H7 (cell line): ENCODE results near the gene CXCR3. TPM values are rescaled to one million over a fixed set of nuclear protein-coding genes. Genes with fewer than 3 reads are reported as not detected.
"Not testable (repeated sequence)": the region's sequence is repeated elsewhere in the genome, so short reads cannot be mapped to it uniquely, and the experiment has no call there.

Experiments used
- DNase-seq: peaks from one replicate; pipeline ENCODE4 v3.0.0; 2012
- H3K27me3 ChIP-seq: 2 replicates; pipeline ENCODE4 v1.6.0; 2011; ENCODE audit warnings: mild to moderate bottlenecking, low read length; ENCODE audit not compliant: control insufficient read depth, insufficient read depth
- H3K36me3 ChIP-seq: replicated peaks from 2 replicates; pipeline ENCODE4 v1.5.1; 2011; ENCODE audit warnings: low read length; ENCODE audit not compliant: control insufficient read depth, insufficient read depth
- H3K4me3 ChIP-seq: 2 replicates; pipeline ENCODE4 v1.5.1; 2011; ENCODE audit warnings: low read depth, mild to moderate bottlenecking, control low read depth, low read length, moderate library complexity; ENCODE audit not compliant: insufficient read depth
- total RNA-seq: library from RNA; depleted of rRNA; stranded (reverse); fragments of >200 nt; shearing (Covaris generic); gene quantifications from 2 replicates; pipeline ENCODE4 v1.2.3, GENCODE V29; 2014

CXCR3 gene
- total RNA-seq, 1 experiment from 2014 or later, result not detected

DNA sequence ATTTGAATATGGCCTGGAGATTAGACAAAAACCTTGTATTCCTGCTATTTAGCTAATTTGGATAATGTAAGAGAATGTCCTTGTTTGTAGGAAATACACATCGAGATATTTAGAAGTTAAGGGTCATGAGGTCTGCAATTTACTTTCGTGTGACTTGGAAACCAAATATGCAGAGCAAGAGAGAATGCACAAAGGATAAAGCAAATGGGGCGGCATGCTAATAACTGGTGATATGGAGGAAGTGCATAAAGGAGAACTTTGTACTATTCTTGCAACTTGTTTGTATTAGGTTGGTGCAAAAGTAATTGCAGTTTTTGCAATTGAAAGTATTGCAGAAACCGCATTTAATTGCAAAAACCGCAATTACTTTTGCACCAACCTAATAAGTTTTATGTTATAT is 7.2 kb upstream of the CXCR3 start:
- Histone ChIP-seq H3K4me3 (no peak overlapping the region), H3K36me3 (no peaks in the 10 kb centered on the region), H3K27me3 (no peaks in the 10 kb centered on the region)
- no peak for DNase-seq

DNA sequence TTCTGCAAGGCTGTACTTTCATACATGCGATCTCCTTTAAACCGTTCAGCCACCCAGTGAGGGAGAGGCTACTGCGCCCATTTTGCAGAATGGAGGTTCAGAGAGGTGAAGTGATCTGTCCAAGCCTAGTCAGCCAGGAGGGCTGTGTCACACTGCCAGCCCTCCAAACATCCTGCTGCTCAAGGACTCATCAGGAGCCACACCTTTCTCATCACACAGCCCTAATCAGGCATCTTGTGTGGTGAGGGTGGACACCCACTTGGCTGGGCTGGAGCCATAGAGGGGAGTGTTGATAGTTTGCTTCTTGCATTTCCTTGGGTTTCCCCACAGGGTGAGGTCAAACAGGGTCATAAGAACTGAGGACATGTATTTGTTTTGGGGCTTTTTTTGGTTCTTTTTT is 5.4 kb upstream of the CXCR3 start:
- Histone ChIP-seq H3K4me3 (no peak overlapping the region), H3K36me3 (no peaks in the 10 kb centered on the region), H3K27me3 (no peaks in the 10 kb centered on the region)
- DNase-seq, result no peak

DNA sequence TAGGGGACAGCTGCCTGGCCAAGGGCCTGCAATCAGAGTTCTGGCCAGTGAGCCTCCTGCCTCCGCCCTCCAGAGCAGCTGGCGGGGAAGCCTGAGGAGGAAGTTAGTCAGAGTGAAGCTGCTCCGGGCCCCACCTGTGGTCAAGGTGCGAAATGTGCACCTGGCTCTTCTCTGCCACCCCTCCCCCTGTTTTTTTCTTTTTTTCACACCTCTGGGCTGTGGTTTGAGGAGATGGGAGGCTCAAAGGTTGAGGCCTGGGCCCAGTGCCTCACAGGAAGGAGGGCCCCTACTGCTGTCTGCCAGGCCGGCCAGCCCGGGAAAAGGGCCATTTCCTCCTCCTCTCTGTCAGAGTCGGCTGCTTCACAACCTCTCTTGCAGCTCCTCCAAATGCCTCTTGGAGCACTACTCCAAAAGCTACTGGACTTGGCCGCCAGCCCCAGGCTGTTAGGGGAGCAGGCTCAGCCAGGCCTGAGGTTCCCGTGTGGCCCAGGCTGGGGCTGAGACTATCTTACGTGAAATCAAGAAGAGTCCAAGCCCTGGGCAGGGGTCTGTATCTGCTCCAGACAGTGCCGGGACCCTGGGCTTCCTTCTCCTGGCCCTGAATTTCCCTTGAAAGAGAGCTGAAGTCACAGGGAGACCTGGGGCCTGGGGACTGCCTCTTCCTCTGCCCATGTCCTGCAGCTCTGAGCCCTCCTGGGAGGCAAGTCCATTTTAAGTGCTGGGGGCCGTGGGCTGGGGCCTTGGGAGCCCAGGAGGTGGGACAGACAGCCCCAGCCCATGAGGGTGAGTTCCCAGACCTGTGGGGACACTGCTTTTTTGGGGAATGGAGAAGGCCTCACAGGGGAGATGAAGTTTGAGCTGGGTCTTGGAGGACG is 4.5 kb upstream of the CXCR3 start:
- DNase-seq, result peak; percentile 83
- H3K4me3 ChIP-seq, result no peak overlapping the region
- no peaks in the 10 kb centered on the region for H3K36me3 ChIP-seq
- H3K27me3 ChIP-seq, result no peaks in the 10 kb centered on the region

DNA sequence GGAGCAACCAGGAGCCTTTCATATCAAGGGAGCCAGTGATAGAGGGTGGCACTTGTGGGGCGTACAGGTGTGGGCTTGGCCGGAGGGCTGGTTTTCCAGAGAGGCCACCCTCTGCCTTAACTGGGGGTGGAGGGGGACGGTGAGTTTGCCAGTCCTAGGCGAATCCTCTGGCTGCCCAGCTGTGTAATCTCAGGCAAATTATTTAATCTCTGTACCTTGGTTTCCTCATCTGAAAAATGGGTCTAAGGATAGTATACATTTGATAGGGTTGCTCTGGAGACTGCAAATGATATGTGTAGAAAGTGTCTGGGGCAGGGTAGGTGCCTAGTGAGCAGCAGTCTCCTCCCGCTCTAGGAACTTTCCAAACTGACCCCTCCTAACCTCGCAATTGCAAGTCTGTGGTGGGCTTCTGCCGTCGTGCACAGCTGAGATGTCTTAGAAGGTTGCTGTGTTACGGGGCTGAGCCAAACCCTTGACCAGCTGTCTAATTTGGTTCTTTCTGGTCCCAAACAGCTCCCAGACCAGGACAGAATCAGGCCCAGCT is 3.8 kb upstream of the CXCR3 start:
- H3K27me3 ChIP-seq, result no peaks in the 10 kb centered on the region
- no peak overlapping the region for H3K4me3 ChIP-seq
- H3K36me3 ChIP-seq, result no peaks in the 10 kb centered on the region
- no peak for DNase-seq

DNA sequence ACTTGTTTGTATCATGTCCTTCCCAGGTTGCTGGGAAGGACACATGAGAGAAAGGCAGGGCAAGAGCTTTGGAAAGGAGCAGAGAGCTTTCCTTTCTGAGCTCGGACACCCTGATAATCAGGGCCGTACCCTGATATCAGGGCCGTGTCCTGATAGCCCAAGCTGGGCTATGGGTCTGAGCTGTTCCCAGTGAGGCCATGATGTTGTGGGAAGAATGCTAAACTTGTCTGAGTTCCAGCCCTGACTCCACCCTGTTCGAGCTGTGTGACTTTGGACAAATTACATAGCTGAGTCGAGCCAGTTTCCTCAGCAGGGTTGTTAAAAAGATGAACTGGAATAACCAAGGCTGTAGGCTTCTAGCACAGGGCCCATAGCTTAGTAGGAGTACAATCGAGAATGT is 3.3 kb upstream of the CXCR3 start:
- no peak for DNase-seq
- Histone ChIP-seq H3K27me3 (no peaks in the 10 kb centered on the region), H3K4me3 (no peak overlapping the region), H3K36me3 (no peaks in the 10 kb centered on the region)

DNA sequence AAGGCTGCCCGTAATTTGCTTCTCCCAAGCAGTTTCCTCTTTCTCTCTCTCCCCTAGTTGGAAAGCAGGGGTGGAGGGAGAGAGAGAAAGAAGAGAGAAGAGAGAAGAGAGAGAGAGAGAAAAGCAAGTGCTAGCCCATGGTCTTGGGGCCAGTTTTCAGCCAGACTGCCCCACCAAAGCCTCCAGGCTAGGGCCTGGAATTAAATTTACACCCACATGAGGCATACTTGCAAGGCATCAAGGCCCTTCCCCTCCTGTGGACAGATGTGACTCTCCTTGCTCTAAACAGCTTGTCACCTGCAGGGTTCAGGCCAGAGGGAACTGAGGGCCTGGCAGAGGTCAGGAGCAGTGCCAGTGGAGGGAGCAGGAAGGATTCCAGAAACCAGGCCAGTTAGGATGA is 1.7 kb upstream of the CXCR3 start:
- Histone ChIP-seq H3K4me3 (no peak overlapping the region), H3K27me3 (no peaks in the 10 kb centered on the region), H3K36me3 (no peaks in the 10 kb centered on the region)
- DNase-seq, result no peak

DNA sequence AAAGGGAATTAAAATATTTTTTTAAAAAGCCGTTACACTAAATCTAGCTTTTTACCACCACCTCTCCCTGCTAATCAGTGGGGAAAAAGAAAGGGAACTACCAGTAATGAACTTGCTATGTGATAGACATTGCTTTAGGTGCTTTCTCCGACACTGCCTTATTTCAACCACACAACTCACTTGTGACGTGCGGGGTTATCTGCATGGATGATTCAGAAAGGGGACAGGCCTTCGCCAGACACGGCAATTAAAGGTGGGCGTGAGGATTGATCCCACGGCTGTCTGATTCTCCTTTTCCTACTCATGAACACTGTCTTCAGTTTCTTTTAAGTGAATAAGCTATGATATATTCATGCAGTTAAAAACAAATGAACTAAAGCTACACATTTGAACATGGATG is 882 bp upstream of the CXCR3 start:
- no peak for DNase-seq

DNA sequence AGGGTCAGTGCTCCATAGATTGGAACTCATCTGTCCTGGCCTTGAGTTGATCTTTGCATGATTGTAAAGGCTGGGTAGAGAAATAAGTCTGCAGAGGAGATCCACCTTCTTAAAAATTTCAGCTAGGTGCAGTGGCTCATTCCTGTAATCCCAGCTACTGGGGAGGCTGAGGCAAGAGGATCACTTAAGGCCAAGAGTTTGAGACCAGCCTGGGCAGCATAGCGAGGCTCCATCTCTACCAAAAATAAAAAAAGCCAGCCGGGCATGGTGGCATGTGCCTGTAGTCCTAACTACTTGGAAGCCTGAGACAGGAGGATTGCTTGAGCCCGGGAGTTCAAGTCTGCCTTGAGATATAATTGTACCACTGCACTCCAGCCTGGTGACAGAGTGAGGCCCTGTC is 476 bp upstream of the CXCR3 start:
- DNase-seq, result no peak
- H3K27me3 ChIP-seq, result no peaks in the 10 kb centered on the region
- H3K36me3 ChIP-seq, result no peaks in the 10 kb centered on the region
- no peak overlapping the region for H3K4me3 ChIP-seq

More for the DNA sequence above, 882 bp upstream of the CXCR3 start:
- no peak overlapping the region for H3K4me3 ChIP-seq
- no peaks in the 10 kb centered on the region for H3K36me3 ChIP-seq
- no peaks in the 10 kb centered on the region for H3K27me3 ChIP-seq

DNA sequence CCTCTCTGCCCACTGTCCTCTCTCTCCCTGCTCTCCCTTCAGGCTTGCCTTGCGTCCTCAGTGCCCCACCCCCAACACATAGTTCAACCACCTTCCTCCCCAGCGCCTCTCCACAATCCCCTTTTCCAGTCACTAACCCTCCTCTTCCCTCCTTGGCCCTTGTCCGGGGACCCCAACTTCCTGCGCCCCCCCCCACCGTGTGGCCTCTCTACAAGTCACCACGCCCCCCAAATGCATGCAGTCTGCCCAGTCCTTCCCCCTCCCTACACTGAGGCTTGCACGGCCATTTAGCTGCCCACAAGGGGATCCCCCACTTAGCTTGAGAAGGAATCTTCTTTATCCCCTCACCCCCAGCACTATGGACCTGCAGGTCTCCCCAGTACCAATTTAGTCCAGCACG is 569 bp downstream of the CXCR3 start:
- Histone ChIP-seq H3K36me3 (no peaks in the 10 kb centered on the region), H3K4me3 (no peak overlapping the region), H3K27me3 (no peaks in the 10 kb centered on the region)
- DNase-seq, result no peak

DNA sequence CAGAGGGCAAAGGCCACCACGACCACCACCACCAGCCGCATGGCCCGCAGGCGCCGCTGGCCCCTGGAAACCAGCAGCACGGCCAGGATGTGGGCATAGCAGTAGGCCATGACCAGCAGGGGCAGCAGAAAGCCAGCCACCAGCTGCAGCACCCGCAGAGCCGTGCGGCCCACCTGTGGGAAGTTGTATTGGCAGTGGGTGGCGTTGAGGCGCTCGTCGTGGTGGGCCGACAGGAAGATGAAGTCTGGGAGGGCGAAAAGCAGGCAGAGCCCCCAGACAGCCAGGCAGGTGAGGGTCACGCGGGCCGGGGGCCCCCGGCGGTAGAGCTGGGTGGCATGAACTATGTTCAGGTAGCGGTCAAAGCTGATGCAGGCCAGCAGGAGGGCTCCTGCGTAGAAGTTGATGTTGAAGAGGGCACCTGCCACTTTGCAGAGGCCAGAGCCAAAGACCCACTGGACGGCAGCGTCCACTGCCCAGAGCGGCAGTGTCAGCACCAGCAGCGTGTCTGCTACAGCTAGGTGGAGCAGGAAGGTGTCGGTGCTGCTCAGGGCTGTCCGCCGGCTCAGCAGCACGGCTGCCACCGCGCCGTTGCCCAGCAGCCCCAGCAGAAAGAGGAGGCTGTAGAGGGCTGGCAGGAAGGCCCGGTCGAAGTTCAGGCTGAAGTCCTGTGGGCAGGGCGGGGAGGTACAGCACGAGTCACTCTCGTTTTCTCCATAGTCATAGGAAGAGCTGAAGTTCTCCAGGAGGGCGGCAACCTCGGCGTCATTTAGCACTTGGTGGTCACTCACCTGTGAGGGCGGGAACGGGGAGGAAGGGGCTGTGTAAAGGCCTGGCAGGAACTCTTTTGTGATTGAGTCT is 1.4 kb downstream of the CXCR3 start:
- H3K27me3 ChIP-seq, result no peaks in the 10 kb centered on the region
- no peaks in the 10 kb centered on the region for H3K36me3 ChIP-seq
- no peak overlapping the region for H3K4me3 ChIP-seq
- peak; percentile 63 for DNase-seq

DNA sequence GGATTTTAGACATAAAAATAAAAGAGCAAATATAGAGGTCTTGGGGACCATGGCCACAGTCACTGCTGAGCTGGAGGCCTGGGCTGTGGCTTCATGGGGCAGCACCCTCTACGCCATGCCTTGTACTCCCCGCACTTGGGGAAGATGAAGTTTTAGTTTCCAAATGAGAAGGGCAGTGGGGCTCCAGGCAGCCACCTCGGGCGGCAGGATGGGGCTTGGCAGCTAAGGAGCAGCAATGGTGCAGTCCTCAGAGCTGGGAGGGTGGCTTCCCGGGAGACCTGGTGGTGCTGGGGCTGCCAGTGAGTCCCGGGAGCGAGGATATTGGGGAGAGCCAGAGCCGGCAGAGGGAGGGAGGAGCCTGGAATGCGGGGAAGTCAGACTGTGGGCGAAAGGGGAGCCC is 2.4 kb downstream of the CXCR3 start:
- peak; percentile 36 for DNase-seq
- Histone ChIP-seq H3K36me3 (no peaks in the 10 kb centered on the region), H3K27me3 (no peaks in the 10 kb centered on the region), H3K4me3 (no peak overlapping the region)

DNA sequence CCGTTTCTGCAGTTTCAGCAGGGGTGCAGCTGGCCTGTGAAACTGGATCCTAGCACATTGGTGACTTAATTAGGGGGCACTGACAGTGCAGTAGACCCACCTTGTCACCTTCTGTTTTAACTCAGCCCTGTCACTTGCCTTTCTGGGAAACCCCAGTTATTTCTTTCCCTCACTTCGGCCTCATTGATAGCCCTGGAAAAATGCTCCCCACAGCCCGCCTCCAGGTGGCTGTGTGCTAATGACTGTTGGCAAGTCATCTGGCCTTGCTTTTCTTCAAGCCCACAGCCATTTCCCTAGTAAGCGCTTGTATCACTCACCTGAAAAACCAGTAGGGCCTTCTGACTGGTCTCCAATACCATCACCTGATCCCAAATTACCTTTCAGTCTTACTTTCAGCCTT is 3.3 kb downstream of the CXCR3 start:
- no peak overlapping the region for H3K4me3 ChIP-seq
- H3K36me3 ChIP-seq, result no peaks in the 10 kb centered on the region
- DNase-seq, result no peak
- H3K27me3 ChIP-seq, result no peaks in the 10 kb centered on the region

DNA sequence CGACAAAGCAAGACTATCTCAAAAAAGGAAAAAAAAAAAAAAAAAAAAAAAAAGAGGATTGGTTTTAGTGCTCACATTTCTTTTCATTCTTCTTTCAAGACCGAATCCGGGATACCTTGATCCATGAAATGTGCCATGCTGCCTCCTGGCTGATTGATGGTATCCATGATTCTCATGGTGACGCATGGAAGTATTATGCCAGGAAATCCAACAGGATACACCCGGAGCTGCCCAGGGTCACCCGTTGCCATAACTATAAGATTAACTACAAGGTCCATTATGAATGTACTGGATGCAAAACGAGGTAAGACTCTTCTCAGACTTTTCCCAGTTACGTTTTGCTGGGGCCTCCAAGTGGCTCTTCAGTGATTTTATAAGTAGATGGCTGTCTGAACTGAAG is 6.1 kb downstream of the CXCR3 start:
- no peak for DNase-seq
- no peak overlapping the region for H3K4me3 ChIP-seq
- H3K36me3 ChIP-seq, result peaks cover 2% of the 10 kb centered on the region
- H3K27me3 ChIP-seq, result no peaks in the 10 kb centered on the region

DNA sequence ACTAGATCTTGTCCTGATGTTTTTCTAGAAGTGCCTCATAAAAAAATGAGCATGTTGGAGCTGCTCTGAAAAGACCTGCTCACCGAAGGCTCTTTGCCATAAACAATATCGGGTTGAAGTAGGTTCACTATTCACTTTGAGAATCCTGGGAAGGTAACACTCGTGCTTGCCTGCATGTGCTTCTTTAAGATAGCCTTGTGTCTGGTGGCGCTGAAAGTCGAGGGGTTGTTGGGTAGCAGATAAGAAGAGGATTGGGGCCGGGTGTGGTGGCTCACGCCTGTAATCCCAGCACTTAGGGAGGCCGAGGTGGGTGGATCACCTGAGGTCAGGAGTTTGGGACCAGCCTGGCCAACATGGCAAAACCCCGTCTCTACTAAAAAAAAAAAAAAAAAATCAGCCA is 6.6 kb downstream of the CXCR3 start:
- H3K27me3 ChIP-seq, DNase-seq, H3K4me3 ChIP-seq, H3K36me3 ChIP-seq: not testable (repeated sequence)
